GM12892 (cell line): ENCODE data around the gene KCNQ1OT1.

Source experiments
- DNase-seq: peaks from one replicate; pipeline ENCODE4 v3.0.0; 2011; ENCODE audit not compliant: insufficient read length
- FAIRE-seq: peaks from 2 replicates; lab custom pipeline; 2011; peaks lifted over from hg19 to GRCh38; lab: Jason Lieb, UNC
- POLR2A ChIP-seq: IDR thresholded peaks from 2 replicates; pipeline ENCODE4 v1.6.1; 2011; ENCODE audit warnings: low read depth, low read length, control low read depth
- POLR2AphosphoS5 ChIP-seq: IDR thresholded peaks from 2 replicates; pipeline ENCODE4 v1.6.1; 2011; ENCODE audit warnings: low read depth, low read length, control low read depth
- TAF1 ChIP-seq: IDR thresholded peaks from 2 replicates; pipeline ENCODE4 v1.6.1; 2011; ENCODE audit warnings: low read depth, mild to moderate bottlenecking, control low read depth, low read length, borderline replicate concordance

KCNQ1OT1 gene

GRCh38 chr11:2588809-2589537, 110.8 kb downstream of the KCNQ1OT1 start:
- DNase-seq (peak; percentile 2), FAIRE-seq (no peak)
- TF ChIP-seq TAF1 (no peak), POLR2AphosphoS5 (no peak), POLR2A (no peak)

GRCh38 chr11:2587976-2588748, 111.6 kb downstream of the KCNQ1OT1 start:
- FAIRE-seq = no peak
- TF ChIP-seq TAF1 (no peak), POLR2A (no peak), POLR2AphosphoS5 (no peak)
- peak; percentile 6 for DNase-seq

- DNase-seq (peak; percentile 8), FAIRE-seq (no peak)
- TF ChIP-seq TAF1 (no peak), POLR2A (no peak), POLR2AphosphoS5 (no peak)
Observed at GRCh38 chr11:2587132-2587930, 112.5 kb downstream of the KCNQ1OT1 start.

GRCh38 chr11:2586793-2587131, 113.0 kb downstream of the KCNQ1OT1 start:
- FAIRE-seq = no peak
- peak; percentile 0 for DNase-seq
- TF ChIP-seq POLR2A (no peak), POLR2AphosphoS5 (no peak), TAF1 (no peak)

GRCh38 chr11:2586087-2586792, 113.6 kb downstream of the KCNQ1OT1 start:
- peak; percentile 5 for DNase-seq
- TF ChIP-seq POLR2A = no peak
- TF ChIP-seq TAF1 = no peak
- no peak for TF ChIP-seq POLR2AphosphoS5
- no peak for FAIRE-seq

- FAIRE-seq (no peak), DNase-seq (no peak)
- TF ChIP-seq POLR2AphosphoS5 (no peak), POLR2A (no peak), TAF1 (no peak)
Observed at GRCh38 chr11:2585566-2586086, 114.2 kb downstream of the KCNQ1OT1 start.

GRCh38 chr11:2584812-2585565, 114.8 kb downstream of the KCNQ1OT1 start:
- DNase-seq (peak; percentile 3), FAIRE-seq (no peak)
- TF ChIP-seq POLR2AphosphoS5 (no peak), TAF1 (no peak), POLR2A (no peak)

GRCh38 chr11:2584434-2584811, 115.4 kb downstream of the KCNQ1OT1 start:
- FAIRE-seq (no peak), DNase-seq (no peak)
- TF ChIP-seq POLR2A (no peak), TAF1 (no peak), POLR2AphosphoS5 (no peak)

GRCh38 chr11:2583605-2583958, 116.2 kb downstream of the KCNQ1OT1 start:
- TF ChIP-seq POLR2AphosphoS5 (no peak), POLR2A (no peak), TAF1 (no peak)
- FAIRE-seq = no peak
- DNase-seq = peak; percentile 1

GRCh38 chr11:2582946-2583604, 116.7 kb downstream of the KCNQ1OT1 start:
- DNase-seq = peak; percentile 5
- no peak for FAIRE-seq
- TF ChIP-seq POLR2AphosphoS5 (no peak), TAF1 (no peak), POLR2A (no peak)
